Upper lobe of left lung (tissue), 4 donors: ENCODE measurements around the gene ASGR1.

Source experiments
- EP300 ChIP-seq, 4 donors: sonication (generic); formaldehyde crosslinking; IDR thresholded peaks; one replicate each; pipeline ENCODE4 v1.5.1; 2017; ENCODE audit warnings: antibody characterized with exemption in 4 of 4, control low read depth in 2 of 4
- POLR2A ChIP-seq, 4 donors: fragments of 450-650 bp; IDR thresholded peaks; one replicate each; pipeline ENCODE4 v1.5.1; 2016 to 2017; ENCODE audit warnings: antibody characterized with exemption in 4 of 4, mild to moderate bottlenecking in 2 of 4
- POLR2AphosphoS5 ChIP-seq, 2 donors: sonication (generic); formaldehyde crosslinking; IDR thresholded peaks; one replicate each; pipeline ENCODE4 v1.5.1; 2017; ENCODE audit warnings: antibody characterized with exemption in 2 of 2
- TF ChIP-seq, protein P1 (sequence below), 6 experiments: fragments of 450-650 bp in 4 of 6; fragments of 200-600 bp in 2 of 6; sonication (generic) in 2 of 6; IDR thresholded peaks; one replicate each; pipeline ENCODE4 v1.5.1; 2016 to 2019; ENCODE audit warnings: antibody characterized with exemption in 6 of 6

DNA sequence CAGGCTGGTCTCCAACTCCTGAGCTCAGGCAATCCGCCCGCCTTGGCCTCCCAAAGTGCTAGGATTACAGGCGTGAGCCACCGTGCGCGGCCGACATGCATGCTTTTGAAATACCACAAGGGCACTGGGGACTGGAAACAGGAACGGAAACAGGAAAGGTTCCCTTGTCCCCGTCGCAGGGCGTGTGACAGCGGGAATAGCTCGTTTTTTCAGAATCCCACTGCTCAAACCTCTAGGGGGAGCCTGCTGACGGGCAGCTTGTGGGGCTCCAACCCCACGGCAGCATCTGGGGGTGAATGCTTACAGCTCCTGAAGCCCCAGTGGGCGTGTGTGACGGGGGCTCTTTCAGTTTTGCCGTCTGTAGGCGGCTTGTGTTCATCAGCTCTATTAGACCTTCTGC lies 45.7 kb downstream of the ASGR1 start:
- TF ChIP-seq, protein P1, sequence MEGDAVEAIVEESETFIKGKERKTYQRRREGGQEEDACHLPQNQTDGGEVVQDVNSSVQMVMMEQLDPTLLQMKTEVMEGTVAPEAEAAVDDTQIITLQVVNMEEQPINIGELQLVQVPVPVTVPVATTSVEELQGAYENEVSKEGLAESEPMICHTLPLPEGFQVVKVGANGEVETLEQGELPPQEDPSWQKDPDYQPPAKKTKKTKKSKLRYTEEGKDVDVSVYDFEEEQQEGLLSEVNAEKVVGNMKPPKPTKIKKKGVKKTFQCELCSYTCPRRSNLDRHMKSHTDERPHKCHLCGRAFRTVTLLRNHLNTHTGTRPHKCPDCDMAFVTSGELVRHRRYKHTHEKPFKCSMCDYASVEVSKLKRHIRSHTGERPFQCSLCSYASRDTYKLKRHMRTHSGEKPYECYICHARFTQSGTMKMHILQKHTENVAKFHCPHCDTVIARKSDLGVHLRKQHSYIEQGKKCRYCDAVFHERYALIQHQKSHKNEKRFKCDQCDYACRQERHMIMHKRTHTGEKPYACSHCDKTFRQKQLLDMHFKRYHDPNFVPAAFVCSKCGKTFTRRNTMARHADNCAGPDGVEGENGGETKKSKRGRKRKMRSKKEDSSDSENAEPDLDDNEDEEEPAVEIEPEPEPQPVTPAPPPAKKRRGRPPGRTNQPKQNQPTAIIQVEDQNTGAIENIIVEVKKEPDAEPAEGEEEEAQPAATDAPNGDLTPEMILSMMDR (IDR thresholded peaks at IDR 0.05) = peak in 4 of 6 experiments; percentile 11 to 46 (median 24)
- no peak for TF ChIP-seq POLR2A (IDR thresholded peaks at IDR 0.05)
- peak in 1 of 2 donors; percentile 17 for TF ChIP-seq POLR2AphosphoS5 (IDR thresholded peaks at IDR 0.05)
- TF ChIP-seq EP300 (IDR thresholded peaks at IDR 0.05) = no peak
